Retinal pigment epithelial cell (primary cell): Measurements from ENCODE around the gene MYO7B.

ENCODE experiments used
- DNase-seq: peaks from one replicate; pipeline ENCODE4 v3.0.0-alpha.2; 2010; ENCODE audit warnings: low read depth
- H3K4me3 ChIP-seq: 2 replicates; pipeline ENCODE4 v1.5.1; 2011; ENCODE audit warnings: mild to moderate bottlenecking, low read length, control low read depth, moderate library complexity
- TF ChIP-seq, protein P1 (sequence below): conservative IDR thresholded peaks from 2 replicates; pipeline ENCODE4 v1.5.1; 2011; ENCODE audit warnings: low read depth, low read length, control low read depth, inconsistent platforms

The MYO7B gene

DNA sequence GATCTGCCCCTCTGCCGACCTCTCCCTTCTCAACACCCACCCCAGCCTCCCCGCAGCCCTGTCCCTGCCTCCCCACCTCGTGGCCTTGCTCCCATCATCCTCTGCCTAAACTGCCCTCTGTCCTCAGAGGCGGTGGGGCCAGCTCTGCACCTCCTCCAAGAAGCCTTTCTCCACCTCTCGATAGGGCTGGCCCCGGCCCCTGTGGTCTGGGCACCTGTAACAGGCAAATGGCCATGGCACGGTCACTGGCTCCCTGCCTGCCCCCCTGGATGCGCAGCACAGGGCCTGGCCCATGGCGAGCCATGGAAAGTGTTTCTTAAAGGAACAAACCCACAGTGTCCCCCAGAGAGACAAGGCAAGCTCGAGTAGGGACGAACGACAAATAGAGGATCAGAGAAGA is 42.0 kb downstream of the MYO7B start:
- TF ChIP-seq, protein P1, sequence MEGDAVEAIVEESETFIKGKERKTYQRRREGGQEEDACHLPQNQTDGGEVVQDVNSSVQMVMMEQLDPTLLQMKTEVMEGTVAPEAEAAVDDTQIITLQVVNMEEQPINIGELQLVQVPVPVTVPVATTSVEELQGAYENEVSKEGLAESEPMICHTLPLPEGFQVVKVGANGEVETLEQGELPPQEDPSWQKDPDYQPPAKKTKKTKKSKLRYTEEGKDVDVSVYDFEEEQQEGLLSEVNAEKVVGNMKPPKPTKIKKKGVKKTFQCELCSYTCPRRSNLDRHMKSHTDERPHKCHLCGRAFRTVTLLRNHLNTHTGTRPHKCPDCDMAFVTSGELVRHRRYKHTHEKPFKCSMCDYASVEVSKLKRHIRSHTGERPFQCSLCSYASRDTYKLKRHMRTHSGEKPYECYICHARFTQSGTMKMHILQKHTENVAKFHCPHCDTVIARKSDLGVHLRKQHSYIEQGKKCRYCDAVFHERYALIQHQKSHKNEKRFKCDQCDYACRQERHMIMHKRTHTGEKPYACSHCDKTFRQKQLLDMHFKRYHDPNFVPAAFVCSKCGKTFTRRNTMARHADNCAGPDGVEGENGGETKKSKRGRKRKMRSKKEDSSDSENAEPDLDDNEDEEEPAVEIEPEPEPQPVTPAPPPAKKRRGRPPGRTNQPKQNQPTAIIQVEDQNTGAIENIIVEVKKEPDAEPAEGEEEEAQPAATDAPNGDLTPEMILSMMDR, result no peak
- no peak overlapping the region for H3K4me3 ChIP-seq
- no peak for DNase-seq

GRCh38 chr2:127577973-127578372 is 42.5 kb downstream of the MYO7B start:
- TF ChIP-seq, protein P1, result no peak
- DNase-seq, result no peak
- no peak overlapping the region for H3K4me3 ChIP-seq

DNA sequence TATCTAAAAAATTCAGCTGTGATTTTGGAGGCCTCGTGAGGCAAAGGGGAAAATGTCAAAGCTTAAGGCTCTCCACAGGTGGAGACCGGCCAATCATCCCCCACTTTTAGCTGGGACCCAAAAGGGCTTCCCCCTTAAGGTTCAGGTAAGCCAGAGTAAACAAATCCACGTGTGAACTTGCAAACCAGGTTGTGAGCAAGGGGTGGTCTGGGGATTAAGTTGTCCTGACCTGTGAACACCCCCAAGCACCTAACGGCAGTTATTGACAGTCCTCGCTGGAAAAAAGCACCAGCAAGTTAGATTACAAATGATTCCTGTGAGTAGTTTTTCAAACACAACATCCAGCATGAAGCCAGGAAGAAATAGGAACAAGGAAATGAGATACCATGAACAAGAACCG is 42.9 kb downstream of the MYO7B start:
- TF ChIP-seq, protein P1, result no peak
- H3K4me3 ChIP-seq, result no peak overlapping the region
- DNase-seq, result no peak

GRCh38 chr2:127579231-127579630 is 43.7 kb downstream of the MYO7B start:
- no peak overlapping the region for H3K4me3 ChIP-seq
- TF ChIP-seq, protein P1, result no peak
- no peak for DNase-seq

DNA sequence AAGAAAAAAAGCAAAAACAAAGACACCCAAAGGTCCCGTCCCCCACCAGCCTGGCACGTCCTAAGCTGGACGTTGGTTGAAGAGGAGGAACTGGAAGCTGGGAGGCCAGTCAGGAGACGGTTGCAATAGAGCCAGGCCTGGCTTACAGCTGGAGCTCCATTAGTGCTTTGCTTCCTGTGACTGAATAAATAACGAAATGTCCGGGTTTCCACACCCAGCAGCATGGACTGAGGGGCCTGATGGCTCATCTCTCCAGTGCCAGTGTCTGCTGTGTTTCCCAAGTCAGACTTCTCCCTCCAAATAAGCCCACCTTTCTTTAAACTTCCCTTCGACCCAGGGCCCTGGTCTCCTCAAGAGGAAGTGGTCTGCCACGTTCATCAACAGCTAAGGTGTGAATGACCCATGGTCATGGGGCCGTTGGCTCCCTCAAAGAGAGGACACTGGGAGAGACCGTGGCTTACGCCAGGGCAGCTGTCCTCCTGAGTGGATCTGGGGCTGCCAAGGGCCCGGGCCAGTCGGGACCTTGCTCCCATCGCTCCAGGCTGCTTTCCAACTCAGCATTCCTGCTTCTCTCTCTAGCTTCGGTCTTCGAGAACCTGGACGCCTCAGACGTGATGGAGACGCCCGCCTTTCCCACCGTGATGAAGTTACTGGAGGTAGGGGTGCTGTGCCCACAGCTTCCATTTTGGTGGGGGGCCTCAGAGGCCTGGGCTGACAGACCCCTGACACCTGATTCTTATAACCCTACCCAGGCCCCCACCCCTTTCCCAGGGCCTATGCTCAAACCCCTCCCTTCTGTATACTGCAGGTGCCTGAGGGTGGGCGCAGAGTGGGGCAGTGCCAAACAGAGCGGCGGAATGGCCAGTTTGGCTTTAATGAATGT is 44.9 kb downstream of the MYO7B start:
- TF ChIP-seq, protein P1, result no peak
- H3K4me3 ChIP-seq, result no peak overlapping the region
- DNase-seq, result no peak

GRCh38 chr2:127581050-127581345 is 45.5 kb downstream of the MYO7B start:
- no peak overlapping the region for H3K4me3 ChIP-seq
- no peak for DNase-seq
- TF ChIP-seq, protein P1, result no peak

- no peak overlapping the region for H3K4me3 ChIP-seq
- DNase-seq, result no peak
- TF ChIP-seq, protein P1, result no peak
Observed at GRCh38 chr2:127581516-127582490, 46.3 kb downstream of the MYO7B start.
